Measurements from ENCODE around the gene TNNT2. TPM values are rescaled to one million over a fixed set of nuclear protein-coding genes. Genes with fewer than 3 reads are reported as not detected.

The TNNT2 gene
- total and polyA plus RNA-seq, 7 donors = 0.52 to 26.6 (median 5.7) TPM

GRCh38 chr1:201341377-201341776, 36.1 kb downstream of the TNNT2 start:
- ATAC-seq (no peak), DNase-seq (no peak)
- Histone ChIP-seq H3K9me3 (no peaks in the 10 kb centered on the region), H3K36me3 (ENCODE audit: insufficient read depth in 1 of 2, low read depth in 1 of 2) (no peaks in the 10 kb centered on the region), H3K4me1 (no peaks in the 10 kb centered on the region), H3K27me3 (ENCODE audit: insufficient read depth in 3 of 3, low read length in 2 of 3) (peaks cover 0 to 3% (median 0%) of the 10 kb centered on the region in 3 donors), H3K27ac (no peak overlapping the region), H3K4me3 (no peak overlapping the region)
- intact Hi-C loops (cut with DNase I) = loop anchor here in 1 of 2 donors (5.0 kb wide), 1 partner anchor 64 kb away; no protein-coding TSS in a partner anchor
- WGBS, 3 donors = 88 to 90% (median 89%) methylated on average over 1 of the region's 1 CpG
- no peak for TF ChIP-seq CTCF (IDR thresholded peaks at IDR 0.05)

- H3K4me1 ChIP-seq = no peaks in the 10 kb centered on the region
- no peaks in the 10 kb centered on the region for H3K36me3 ChIP-seq (ENCODE audit: insufficient read depth in 1 of 2, low read depth in 1 of 2)
- DNase-seq = no peak
- no peaks in the 10 kb centered on the region for H3K9me3 ChIP-seq
- intact Hi-C loops (cut with DNase I) = no loop called here
- 94 to 97% (median 95%) methylated on average over 9 of the region's 9 CpGs for WGBS, 3 donors
- H3K27ac ChIP-seq = no peak overlapping the region
- no peak for ATAC-seq
- H3K27me3 ChIP-seq (ENCODE audit: insufficient read depth in 3 of 3, low read length in 2 of 3) = no peaks in the 10 kb centered on the region
- no peak for TF ChIP-seq CTCF (IDR thresholded peaks at IDR 0.05)
- H3K4me3 ChIP-seq = no peak overlapping the region
These were observed 40.6 kb downstream of the TNNT2 start for GRCh38 chr1:201336711-201337450.

- DNase-seq (no peak), ATAC-seq (no peak)
- Histone ChIP-seq H3K36me3 (ENCODE audit: insufficient read depth in 1 of 2, low read depth in 1 of 2) (no peaks in the 10 kb centered on the region), H3K4me1 (no peaks in the 10 kb centered on the region), H3K27ac (no peak overlapping the region), H3K9me3 (no peaks in the 10 kb centered on the region), H3K27me3 (ENCODE audit: insufficient read depth in 3 of 3, low read length in 2 of 3) (no peaks in the 10 kb centered on the region), H3K4me3 (no peak overlapping the region)
- TF ChIP-seq CTCF (IDR thresholded peaks at IDR 0.05) = no peak
- 74 to 87% (median 80%) methylated on average over 3 of the region's 3 CpGs for WGBS, 3 donors
- intact Hi-C loops (cut with DNase I) = no loop called here
These were observed 41.6 kb downstream of the TNNT2 start for GRCh38 chr1:201335901-201336300.

GRCh38 chr1:201335174-201335870, 42.2 kb downstream of the TNNT2 start:
- TF ChIP-seq CTCF (IDR thresholded peaks at IDR 0.05) = no peak
- Histone ChIP-seq H3K9me3 (no peaks in the 10 kb centered on the region), H3K4me3 (no peak overlapping the region), H3K27me3 (ENCODE audit: insufficient read depth in 3 of 3, low read length in 2 of 3) (no peaks in the 10 kb centered on the region), H3K36me3 (ENCODE audit: insufficient read depth in 1 of 2, low read depth in 1 of 2) (no peaks in the 10 kb centered on the region), H3K27ac (peak overlapping the region; percentile 42), H3K4me1 (no peaks in the 10 kb centered on the region)
- no peak for DNase-seq
- WGBS, 3 donors = 74 to 79% (median 75%) methylated on average over 10 of the region's 10 CpGs
- ATAC-seq = no peak
- intact Hi-C loops (cut with DNase I) = no loop called here
